ENCODE measurements around the gene CYP2A6. TPM values are rescaled to one million over a fixed set of nuclear protein-coding genes. Genes with fewer than 3 reads are reported as not detected.
A peak's percentile ranks its signal among the peaks of the same experiment; 100 is the strongest.
"Not testable (repeated sequence)": the region's sequence is repeated elsewhere in the genome, so short reads cannot be mapped to it uniquely, and the experiment has no call there.

Gene CYP2A6
- total and polyA plus RNA-seq, 8 donors = 0.13 to 1.2 (median 0.54) TPM; not detected in 1

DNA sequence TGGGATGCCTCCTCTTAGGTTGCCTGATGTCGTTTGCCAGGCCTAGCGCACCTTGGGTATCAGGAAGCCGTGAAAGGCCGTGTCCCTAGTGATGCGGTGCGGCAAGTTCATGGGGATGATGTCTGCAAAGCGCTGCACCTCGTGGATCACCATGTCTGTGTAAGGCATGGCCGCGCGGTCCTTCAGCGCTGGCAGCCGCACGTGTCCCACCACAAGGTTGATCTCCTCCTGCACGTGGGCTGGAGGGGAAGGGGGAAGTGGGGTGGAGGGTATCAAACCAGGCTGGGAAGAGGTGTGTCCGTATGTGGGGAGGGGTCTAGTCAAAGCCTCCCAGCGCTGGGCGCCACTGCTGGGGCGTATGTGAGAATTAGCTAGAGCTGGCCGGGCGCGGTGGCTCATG is 28.1 kb downstream of the CYP2A6 start:
- Histone ChIP-seq H3K27me3 (no peaks in the 10 kb centered on the region), H3K4me3 (no peak overlapping the region), H3K36me3 (peaks cover 0 to under 1% of the 10 kb centered on the region in 2 donors), H3K27ac (peak overlapping the region in 1 of 2 donors; percentile 82), H3K4me1 (peaks cover 6 to 57% of the 10 kb centered on the region in 2 donors), H3K9me3 (no peaks in the 10 kb centered on the region)
- peak in 1 of 4 donors; percentile 60 for DNase-seq
- TF ChIP-seq CTCF (IDR thresholded peaks at IDR 0.05) = no peak
- ATAC-seq = no peak
- intact Hi-C loops (cut with DNase I) = no loop called here

GRCh38 chr19:40819479-40820234 is 30.6 kb downstream of the CYP2A6 start:
- H3K4me1 ChIP-seq = peaks cover 6 to 47% of the 10 kb centered on the region in 2 donors
- not testable (repeated sequence) for H3K4me3 ChIP-seq, H3K27me3 ChIP-seq, H3K36me3 ChIP-seq, H3K9me3 ChIP-seq
- H3K27ac ChIP-seq = peak overlapping the region; percentile 26 to 48
- peak; percentile 80 for ATAC-seq
- intact Hi-C loops (cut with DNase I) = loop anchor here in 1 of 2 donors (5.0 kb wide), 1 partner anchor 157 kb away; no protein-coding TSS in a partner anchor
- TF ChIP-seq CTCF (IDR thresholded peaks at IDR 0.05) = peak; percentile 74 to 86
- DNase-seq = peak in 1 of 4 donors; percentile 54

DNA sequence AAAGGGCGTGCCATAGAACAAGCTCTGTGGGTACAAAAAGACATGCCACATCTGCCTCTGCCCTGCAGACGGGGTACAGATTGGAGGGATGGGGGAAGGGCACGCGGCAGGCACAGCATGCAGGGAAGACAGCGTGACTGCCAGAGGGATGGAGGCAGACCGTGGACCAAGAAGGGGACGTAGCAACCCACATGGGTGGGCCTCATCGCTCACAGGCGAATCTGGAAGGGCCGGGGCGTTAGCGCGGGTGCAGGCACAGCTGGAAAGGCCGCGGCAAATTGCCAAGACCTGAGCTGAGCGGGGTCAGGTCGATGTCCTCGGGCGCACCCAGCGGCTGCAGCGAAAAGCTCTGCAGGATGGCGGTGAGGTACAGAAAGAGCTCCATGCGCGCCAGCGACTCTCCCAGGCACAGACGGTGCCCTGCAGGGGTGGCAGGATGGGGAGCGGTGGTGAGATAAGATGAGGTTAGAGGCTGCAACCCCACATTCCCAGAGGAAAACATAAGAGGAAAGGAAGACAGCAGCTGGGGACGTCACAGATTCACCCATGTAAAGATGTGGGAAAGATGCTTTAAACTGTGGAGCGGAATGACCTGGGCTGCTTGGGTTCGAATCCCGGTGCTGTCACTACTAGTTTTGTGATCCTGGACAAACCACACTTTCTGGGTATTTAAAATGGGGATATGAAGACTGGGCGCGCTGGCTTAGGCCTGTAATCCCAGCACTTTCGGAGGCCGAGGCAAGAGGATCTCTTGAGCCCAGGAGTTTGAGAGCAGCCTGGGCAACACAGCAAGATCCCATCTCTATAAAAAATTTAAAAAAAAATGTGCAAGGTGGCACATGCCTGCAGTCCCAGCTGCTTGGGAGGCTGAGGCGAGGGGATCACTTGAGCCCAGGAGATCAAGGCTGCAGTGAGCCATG is 31.5 kb downstream of the CYP2A6 start:
- Histone ChIP-seq H3K27ac (peak overlapping the region in 1 of 2 donors; percentile 48), H3K4me1 (peaks cover 6 to 38% of the 10 kb centered on the region in 2 donors), H3K4me3 (peak overlapping the region in 1 of 2 donors; percentile 20)
- ATAC-seq (peak; percentile 89), DNase-seq (peak in 3 of 4 donors; percentile 74 to 89 (median 84))
- H3K36me3 ChIP-seq, H3K9me3 ChIP-seq, H3K27me3 ChIP-seq: not testable (repeated sequence)
- intact Hi-C loops (cut with DNase I) = loop anchor here in 1 of 2 donors (5.0 kb wide), 1 partner anchor 156 kb away; no protein-coding TSS in a partner anchor
- TF ChIP-seq CTCF (IDR thresholded peaks at IDR 0.05) = peak in 1 of 2 donors; percentile 17

- Histone ChIP-seq H3K4me3 (no peak overlapping the region), H3K36me3 (no peaks in the 10 kb centered on the region), H3K27me3 (no peaks in the 10 kb centered on the region), H3K9me3 (no peaks in the 10 kb centered on the region), H3K27ac (no peak overlapping the region), H3K4me1 (peaks cover 9 to 44% of the 10 kb centered on the region in 2 donors)
- TF ChIP-seq CTCF (IDR thresholded peaks at IDR 0.05) = no peak
- no peak for DNase-seq
- intact Hi-C loops (cut with DNase I) = loop anchor here in 1 of 2 donors (5.0 kb wide), 1 partner anchor 153 kb away; no protein-coding TSS in a partner anchor
- ATAC-seq = no peak
Measured at GRCh38 chr19:40815223-40815622, 35.0 kb downstream of the CYP2A6 start.

Data from left lung (tissue), 10 donors.